ENCODE measurements around the gene C1GALT1. TPM values are rescaled to one million over a fixed set of nuclear protein-coding genes. Genes with fewer than 3 reads are reported as not detected.

Gene C1GALT1
- total RNA-seq, 1 experiment from 2014 or later, result 69.8 TPM

GRCh38 chr7:7272294-7272693 lies 90.0 kb downstream of the C1GALT1 start:
- no peak for DNase-seq (ENCODE audit: low read depth)

- DNase-seq (ENCODE audit: low read depth), result peak; percentile 28
Measured at GRCh38 chr7:7274782-7275181, 92.4 kb downstream of the C1GALT1 start.

GRCh38 chr7:7276161-7276560 lies 93.8 kb downstream of the C1GALT1 start:
- DNase-seq (ENCODE audit: low read depth), result peak; percentile 17

GRCh38 chr7:7290429-7291122 lies 108.2 kb downstream of the C1GALT1 start:
- DNase-seq (ENCODE audit: low read depth), result no peak

- DNase-seq (ENCODE audit: low read depth), result no peak
Measured at GRCh38 chr7:7292085-7292484, 109.7 kb downstream of the C1GALT1 start.

GRCh38 chr7:7292608-7293007 lies 110.3 kb downstream of the C1GALT1 start:
- no peak for DNase-seq (ENCODE audit: low read depth)

GRCh38 chr7:7293092-7293491 lies 110.7 kb downstream of the C1GALT1 start:
- DNase-seq (ENCODE audit: low read depth), result no peak

- no peak for DNase-seq (ENCODE audit: low read depth)
Measured at GRCh38 chr7:7294911-7295310, 112.6 kb downstream of the C1GALT1 start.

All from M059J (cell line).